Activated naive CD8-positive, alpha-beta T cell treated with anti-CD3 and anti-CD28 coated beads, Interleukin-2, amount 10 ng/mL, durations not matched to agents 7 days and 5 days (primary cell): ENCODE measurements around the gene SEC24A. TPM values are rescaled to one million over a fixed set of nuclear protein-coding genes. Genes with fewer than 3 reads are reported as not detected.
"Not testable (repeated sequence)": the region's sequence is repeated elsewhere in the genome, so short reads cannot be mapped to it uniquely, and the experiment has no call there.

Experiments
- ATAC-seq: fragments of 150-1000 bp; cut with Tn5 transposase; one replicate; pipeline ENCODE4 v1.10.0; 2021; ENCODE audit warnings: low read depth, moderate library complexity
- POLR2A ChIA-PET: fragments of 350-600 bp; sonication (Branson Sonifier 250); formaldehyde crosslinking; loops from one replicate; lab custom pipeline; 2021; ENCODE audit warnings: antibody characterized with exemption; lab: Charles Lee
- DNase-seq: peaks from one replicate; pipeline ENCODE4 v3.0.0; 2021
- H3K27ac Mint-ChIP-seq: one replicate; pipeline ENCODE4 v1.8.0; 2022; ENCODE audit warnings: mild to moderate bottlenecking, mixed read lengths
- H3K27me3 Mint-ChIP-seq: one replicate; pipeline ENCODE4 v1.8.0; 2022; ENCODE audit warnings: mild to moderate bottlenecking, moderate library complexity, mixed read lengths
- H3K36me3 Mint-ChIP-seq: one replicate; pipeline ENCODE4 v1.8.0; 2021; ENCODE audit warnings: mild to moderate bottlenecking, mixed read lengths
- H3K4me1 Mint-ChIP-seq: one replicate; pipeline ENCODE4 v1.8.0; 2021; ENCODE audit warnings: mixed read lengths
- H3K4me3 Mint-ChIP-seq: one replicate; pipeline ENCODE4 v1.8.0; 2022; ENCODE audit warnings: mild to moderate bottlenecking, moderate library complexity, mixed read lengths
- H3K9me3 Mint-ChIP-seq: one replicate; pipeline ENCODE4 v1.8.0; 2021; ENCODE audit warnings: mixed read lengths
- total RNA-seq, 2 experiments: library from RNA; stranded (reverse); gene quantifications; one replicate each; pipeline ENCODE4 v1.2.3, GENCODE V29; 2021

Gene SEC24A
- total RNA-seq, 2 experiments from 2014 or later: 20.5 to 20.6 TPM

GRCh38 chr5:134736173-134736812 lies 87.7 kb downstream of the SEC24A start:
- POLR2A ChIA-PET: interaction anchor here (0.7 to 1.2 kb wide), 2 partner anchors 22 to 169 kb away, joined by 3 to 4 read pairs; partner anchors contain the start of genes DDX46 and PCBD2
- Mint-ChIP-seq H3K4me1 (peaks cover 20% of the 10 kb centered on the region), H3K27ac (peak overlapping the region; percentile 34), H3K4me3 (no peak overlapping the region), H3K9me3 (no peaks in the 10 kb centered on the region), H3K36me3 (peaks cover 3% of the 10 kb centered on the region), H3K27me3 (no peaks in the 10 kb centered on the region)
- no peak for ATAC-seq
- no peak for DNase-seq

GRCh38 chr5:134738133-134738962 lies 89.8 kb downstream of the SEC24A start, which contains the start of gene CAMLG:
CAMLG (plus strand) TSS chr5:134738548; CDS start chr5:134738621, 73 bp downstream.
- peak; percentile 99 for ATAC-seq
- peaks cover 6% of the 10 kb centered on the region for H3K36me3 Mint-ChIP-seq

GRCh38 chr5:134738963-134739661 lies 90.5 kb downstream of the SEC24A start:
- peaks cover 6% of the 10 kb centered on the region for H3K36me3 Mint-ChIP-seq
- no peaks in the 10 kb centered on the region for H3K9me3 Mint-ChIP-seq
- POLR2A ChIA-PET: interaction anchor here (0.6 to 3.1 kb wide), 11 partner anchors 19 to 588 kb away, joined by 3 to 32 read pairs (median 4); partner anchors contain the start of genes C5orf24, DDX46, PCBD2 and SEC24A
- peak overlapping the region; percentile 91 for H3K27ac Mint-ChIP-seq
- ATAC-seq (no peak), DNase-seq (peak; percentile 43)
- peaks cover 23% of the 10 kb centered on the region for H3K4me1 Mint-ChIP-seq
- H3K4me3 Mint-ChIP-seq: peak overlapping the region; percentile 93
- H3K27me3 Mint-ChIP-seq: no peaks in the 10 kb centered on the region

More at GRCh38 chr5:134738133-134738962, 89.8 kb downstream of the SEC24A start, which contains the start of gene CAMLG:
- POLR2A ChIA-PET: interaction anchor here (0.6 to 3.1 kb wide), 14 partner anchors 19 to 588 kb away, joined by 3 to 32 read pairs (median 4); partner anchors contain the start of genes C5orf24, DDX46, PCBD2 and PPP2CA
- peak within 1 kb of the TSS; percentile 91 for H3K27ac Mint-ChIP-seq
- peak within 1 kb of the TSS; percentile 93 for H3K4me3 Mint-ChIP-seq
- H3K27me3 Mint-ChIP-seq: no peaks in the 10 kb centered on the region
- no peaks in the 10 kb centered on the region for H3K9me3 Mint-ChIP-seq
- peaks cover 23% of the 10 kb centered on the region for H3K4me1 Mint-ChIP-seq
- peak; percentile 96 for DNase-seq

- DNase-seq (no peak), ATAC-seq (no peak)
- POLR2A ChIA-PET: no interaction called here
- Mint-ChIP-seq H3K36me3 (peaks cover 6% of the 10 kb centered on the region), H3K9me3 (no peaks in the 10 kb centered on the region), H3K4me3 (no peak overlapping the region), H3K27me3 (no peaks in the 10 kb centered on the region), H3K4me1 (peaks cover 21% of the 10 kb centered on the region), H3K27ac (no peak overlapping the region)
Measured at GRCh38 chr5:134741052-134741451, 92.5 kb downstream of the SEC24A start.

- POLR2A ChIA-PET: no interaction called here
- no peaks in the 10 kb centered on the region for H3K9me3 Mint-ChIP-seq
Measured at GRCh38 chr5:134742134-134742533, 93.5 kb downstream of the SEC24A start.

GRCh38 chr5:134749415-134749814 lies 100.8 kb downstream of the SEC24A start:
- POLR2A ChIA-PET: no interaction called here
- H3K4me3 Mint-ChIP-seq: no peak overlapping the region

More at GRCh38 chr5:134742134-134742533, 93.5 kb downstream of the SEC24A start:
- Mint-ChIP-seq H3K4me1 (peaks cover 21% of the 10 kb centered on the region), H3K27ac (no peak overlapping the region), H3K36me3 (peaks cover 6% of the 10 kb centered on the region), H3K4me3 (no peak overlapping the region), H3K27me3 (no peaks in the 10 kb centered on the region)
- ATAC-seq (no peak), DNase-seq (no peak)

GRCh38 chr5:134758176-134758503 lies 109.6 kb downstream of the SEC24A start:
- peaks cover 31% of the 10 kb centered on the region for H3K4me1 Mint-ChIP-seq
- H3K4me3 Mint-ChIP-seq: peak overlapping the region; percentile 99
- POLR2A ChIA-PET: interaction anchor here (0.6 to 3.0 kb wide), 13 partner anchors 12 to 753 kb away, joined by 3 to 26 read pairs (median 3); partner anchors contain the start of genes CAMLG, PCBD2, SAR1B and VDAC1
- no peak for DNase-seq
- H3K9me3 Mint-ChIP-seq: no peaks in the 10 kb centered on the region
- peaks cover 1% of the 10 kb centered on the region for H3K36me3 Mint-ChIP-seq
- ATAC-seq: no peak
- H3K27ac Mint-ChIP-seq: peak overlapping the region; percentile 97
- H3K27me3 Mint-ChIP-seq: no peaks in the 10 kb centered on the region

More at GRCh38 chr5:134749415-134749814, 100.8 kb downstream of the SEC24A start:
- H3K9me3 Mint-ChIP-seq: no peaks in the 10 kb centered on the region
- H3K36me3 Mint-ChIP-seq: peaks cover 3% of the 10 kb centered on the region
- DNase-seq (no peak), ATAC-seq (no peak)
- no peaks in the 10 kb centered on the region for H3K4me1 Mint-ChIP-seq
- H3K27me3 Mint-ChIP-seq: no peaks in the 10 kb centered on the region
- no peak overlapping the region for H3K27ac Mint-ChIP-seq

- peaks cover 2% of the 10 kb centered on the region for H3K36me3 Mint-ChIP-seq
- peak; percentile 98 for ATAC-seq
- peak within 1 kb of the TSS; percentile 97 for H3K27ac Mint-ChIP-seq
- H3K27me3 Mint-ChIP-seq: no peaks in the 10 kb centered on the region
- peak; percentile 95 for DNase-seq
- H3K4me3 Mint-ChIP-seq: peak within 1 kb of the TSS; percentile 99
- H3K9me3 Mint-ChIP-seq: no peaks in the 10 kb centered on the region
- H3K4me1 Mint-ChIP-seq: peaks cover 32% of the 10 kb centered on the region
- POLR2A ChIA-PET: interaction anchor here (0.6 to 3.0 kb wide), 12 partner anchors 12 to 754 kb away, joined by 3 to 26 read pairs (median 3); partner anchors contain the start of genes CAMLG, PCBD2, SAR1B and VDAC1
Measured at GRCh38 chr5:134758504-134759341, 110.1 kb downstream of the SEC24A start, which contains the start of gene DDX46. DDX46 (plus strand) TSS chr5:134758779; CDS start chr5:134758939, 160 bp downstream.

GRCh38 chr5:134767528-134768291 lies 119.1 kb downstream of the SEC24A start:
- DNase-seq, H3K4me3 Mint-ChIP-seq, ATAC-seq, H3K9me3 Mint-ChIP-seq, H3K27me3 Mint-ChIP-seq, H3K4me1 Mint-ChIP-seq, POLR2A ChIA-PET, H3K27ac Mint-ChIP-seq: not testable (repeated sequence)
- H3K36me3 Mint-ChIP-seq: peaks cover 16% of the 10 kb centered on the region

- Mint-ChIP-seq H3K4me1 (peaks cover 2% of the 10 kb centered on the region), H3K36me3 (peaks cover 16% of the 10 kb centered on the region), H3K27me3 (no peaks in the 10 kb centered on the region), H3K4me3 (no peak overlapping the region), H3K27ac (no peak overlapping the region), H3K9me3 (no peaks in the 10 kb centered on the region)
- no peak for DNase-seq
- ATAC-seq: no peak
- POLR2A ChIA-PET: interaction anchor here (0.6 kb wide), 1 partner anchor 927 kb away, joined by 3 read pairs; no protein-coding TSS in a partner anchor
Measured at GRCh38 chr5:134769206-134769605, 120.6 kb downstream of the SEC24A start.

- ATAC-seq: no peak
- DNase-seq: no peak
- H3K27ac Mint-ChIP-seq: no peak overlapping the region
- H3K4me3 Mint-ChIP-seq: no peak overlapping the region
- no peaks in the 10 kb centered on the region for H3K27me3 Mint-ChIP-seq
- H3K36me3 Mint-ChIP-seq: peaks cover 33% of the 10 kb centered on the region
- POLR2A ChIA-PET: no interaction called here
- no peaks in the 10 kb centered on the region for H3K9me3 Mint-ChIP-seq
- no peaks in the 10 kb centered on the region for H3K4me1 Mint-ChIP-seq
Measured at GRCh38 chr5:134772461-134773125, 124.0 kb downstream of the SEC24A start.
